WI38 (cell line): Measurements from ENCODE around the gene TTC9C.
A peak's percentile ranks its signal among the peaks of the same experiment; 100 is the strongest.

ENCODE experiments used
- H3K4me3 ChIP-seq: 2 replicates; pipeline ENCODE4 v1.5.1; 2011; ENCODE audit warnings: low read depth, mild to moderate bottlenecking, control low read depth, low read length
- CTCF ChIP-seq: IDR thresholded peaks from 2 replicates; pipeline ENCODE4 v1.5.1; 2012; ENCODE audit warnings: low read depth, mild to moderate bottlenecking, control low read depth, low read length

TTC9C gene

GRCh38 chr11:62778441-62778840 is 50.2 kb downstream of the TTC9C start:
- no peak for TF ChIP-seq CTCF
- no peak overlapping the region for H3K4me3 ChIP-seq

GRCh38 chr11:62782753-62783152 is 54.5 kb downstream of the TTC9C start:
- TF ChIP-seq CTCF: no peak
- no peak overlapping the region for H3K4me3 ChIP-seq

GRCh38 chr11:62786318-62787004 is 58.2 kb downstream of the TTC9C start:
- TF ChIP-seq CTCF: peak; percentile 97
- H3K4me3 ChIP-seq: peak overlapping the region; percentile 76

- peak; percentile 82 for TF ChIP-seq CTCF
- peak within 1 kb of the TSS; percentile 76 for H3K4me3 ChIP-seq
These were observed 58.9 kb downstream of the TTC9C start, which contains the start of gene TMEM179B for GRCh38 chr11:62787005-62787759. TMEM179B (plus strand) TSS chr11:62787402; CDS start chr11:62787432, 30 bp downstream.
